Measurements from ENCODE around the gene DDX20. TPM values are rescaled to one million over a fixed set of nuclear protein-coding genes. Genes with fewer than 3 reads are reported as not detected.
"Not testable (repeated sequence)": the region's sequence is repeated elsewhere in the genome, so short reads cannot be mapped to it uniquely, and the experiment has no call there.

DDX20 gene
- total RNA-seq, 1 experiment from 2014 or later: 15.9 TPM

DNA sequence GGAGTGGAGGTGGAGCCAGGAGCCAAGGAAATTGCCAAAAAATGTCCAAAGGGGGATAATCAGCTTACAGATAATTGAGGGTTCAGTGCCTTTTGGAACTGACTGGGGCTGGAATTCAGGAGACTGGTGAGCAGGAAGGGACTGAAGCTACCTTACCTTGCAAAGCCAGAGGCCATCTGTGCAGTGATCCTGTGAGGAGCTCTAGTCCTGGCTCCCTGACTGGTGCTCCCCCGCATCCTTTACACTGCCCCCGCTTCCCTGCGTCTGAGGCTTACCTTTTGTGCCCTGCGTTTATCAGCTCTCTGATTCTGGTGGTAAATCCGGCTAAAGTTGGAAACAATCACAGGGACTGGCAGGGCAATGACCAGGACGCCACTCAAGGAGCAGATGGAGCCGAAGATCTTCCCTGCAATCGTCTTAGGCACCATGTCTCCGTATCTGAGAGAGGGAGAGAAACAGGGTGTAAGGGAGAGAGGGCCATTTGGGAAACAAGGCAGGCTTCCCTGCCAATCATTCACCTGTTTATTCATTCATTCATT, 31.0 kb downstream of the DDX20 start:
- no peak for DNase-seq (ENCODE audit: extremely low read depth, low read depth)

DNA sequence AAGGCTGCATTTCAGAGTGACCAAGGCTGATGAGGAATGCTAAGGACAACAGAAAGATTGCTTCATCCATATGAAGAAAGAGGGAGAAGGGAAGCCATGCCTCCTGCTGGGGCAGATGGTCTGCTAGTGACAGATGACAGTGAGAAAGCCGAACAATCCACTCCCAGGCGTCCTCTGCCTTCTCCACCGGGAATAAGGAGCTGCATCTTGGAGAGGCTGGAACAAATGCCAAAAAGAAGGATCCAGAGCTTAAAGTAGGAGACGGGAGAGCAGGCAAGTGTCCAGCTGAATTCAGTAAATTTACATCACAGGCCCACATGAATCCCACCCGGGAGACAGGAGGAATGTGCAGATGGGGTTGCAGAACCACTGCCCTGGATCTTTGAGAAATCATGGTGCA, 33.4 kb downstream of the DDX20 start:
- no peak for DNase-seq (ENCODE audit: extremely low read depth, low read depth)

DNA sequence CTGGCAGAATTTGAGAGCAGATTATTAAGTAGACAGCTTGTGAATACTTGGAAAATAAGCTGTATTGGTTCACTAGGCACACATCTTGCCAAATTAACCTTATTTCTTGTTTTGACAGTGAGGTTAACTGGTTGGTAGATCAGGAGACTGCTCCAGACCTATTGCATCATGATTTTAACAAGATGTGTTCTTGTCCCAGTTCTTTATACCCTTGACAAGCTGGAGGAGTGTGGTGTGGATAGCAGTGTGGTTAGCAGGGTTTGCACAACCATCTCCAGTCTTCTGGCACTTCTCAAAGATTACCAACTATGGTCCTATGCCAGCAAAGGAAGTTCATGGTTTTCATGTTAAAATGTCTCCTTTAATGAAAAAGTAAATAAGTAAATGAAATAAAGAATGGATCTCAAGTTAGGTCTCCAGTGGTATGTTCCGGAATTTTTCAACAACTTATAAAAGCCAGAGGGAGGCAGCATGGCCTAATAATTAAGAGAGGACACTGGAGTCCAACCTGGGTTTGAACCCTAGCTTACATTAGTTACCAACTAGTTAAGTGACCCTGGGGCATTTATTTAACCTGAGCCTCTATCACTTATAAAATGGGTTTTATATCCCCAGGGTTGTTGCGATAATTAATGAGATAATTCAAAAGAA, 34.1 kb downstream of the DDX20 start:
- no peak for DNase-seq (ENCODE audit: extremely low read depth, low read depth)

DNA sequence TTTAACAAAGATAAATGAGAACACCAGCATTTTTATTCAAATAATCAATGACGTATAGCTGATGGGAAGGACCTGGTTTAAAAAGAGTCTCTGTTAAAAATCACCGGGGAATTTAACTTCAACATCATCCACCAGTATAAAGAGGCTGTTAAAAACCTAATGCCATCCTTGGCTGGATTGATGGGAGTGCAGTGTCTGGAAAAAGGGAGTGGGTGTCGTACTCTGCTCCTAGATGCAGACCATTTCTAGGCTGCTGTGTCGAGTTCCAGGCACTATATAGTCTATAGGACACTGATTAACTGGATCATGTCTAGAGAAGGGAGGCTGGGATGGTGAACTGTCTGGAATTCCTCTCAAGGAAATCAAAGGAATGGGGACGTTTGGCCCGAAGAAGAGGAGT, 36.1 kb downstream of the DDX20 start:
- no peak for DNase-seq (ENCODE audit: extremely low read depth, low read depth)

DNA sequence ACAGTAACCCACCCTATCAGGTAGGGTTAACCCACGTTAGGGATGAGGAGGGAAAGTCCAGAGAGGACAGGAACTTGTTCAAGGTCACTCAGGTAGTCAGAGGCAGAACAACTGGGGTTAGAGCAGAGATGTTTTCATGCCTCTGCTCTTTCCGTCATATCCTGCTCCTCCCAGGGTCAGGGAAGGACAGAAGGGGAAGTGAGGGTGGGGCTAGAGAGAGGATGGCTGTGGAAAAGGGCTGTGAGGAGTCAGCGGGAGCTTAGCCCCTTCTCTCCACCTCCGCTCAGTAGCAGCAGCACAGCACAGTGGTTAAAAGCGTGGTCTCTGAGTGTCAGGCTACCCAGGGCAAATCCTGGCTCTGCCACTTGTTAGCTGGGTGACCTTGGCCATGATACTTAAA, 36.5 kb downstream of the DDX20 start:
- no peak for DNase-seq (ENCODE audit: extremely low read depth, low read depth)

DNA sequence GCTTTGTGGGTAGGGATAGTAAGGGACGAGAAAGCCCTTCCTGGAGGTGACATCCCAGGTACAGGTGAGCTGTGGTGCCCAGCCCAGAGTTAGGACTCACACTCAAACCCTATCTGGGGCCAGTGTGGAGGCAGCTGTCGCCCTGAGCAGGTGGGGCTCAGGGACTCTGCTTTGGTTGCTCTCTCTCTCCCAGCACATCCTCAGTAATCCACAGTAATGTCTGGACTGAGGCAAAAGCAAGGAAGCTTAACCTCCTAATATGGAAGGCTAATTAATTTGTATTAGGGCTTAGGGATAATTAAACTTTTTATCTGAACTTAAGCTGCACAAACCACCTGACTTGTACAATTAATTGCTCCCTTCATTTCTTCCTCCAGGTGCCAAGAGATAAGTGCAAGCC, 38.2 kb downstream of the DDX20 start:
- no peak for DNase-seq (ENCODE audit: extremely low read depth, low read depth)

DNA sequence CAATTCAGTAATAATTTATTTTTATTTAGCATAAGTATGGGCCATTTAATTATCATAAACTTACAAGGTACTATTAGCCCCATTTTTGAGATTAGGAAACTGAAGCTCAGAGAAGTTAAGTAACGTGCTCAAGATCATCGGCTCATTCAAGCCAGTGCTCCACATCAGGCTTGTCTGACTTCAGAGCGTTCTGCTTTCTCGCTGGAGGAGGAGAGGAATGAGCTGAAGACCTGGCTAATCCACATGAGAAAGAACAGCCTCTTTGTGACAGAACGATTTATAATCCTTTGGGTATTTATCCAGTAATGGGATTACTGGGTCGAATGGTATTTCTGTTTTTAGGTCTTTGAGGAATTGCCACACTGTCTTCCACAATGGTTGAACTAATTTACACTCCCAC, 39.7 kb downstream of the DDX20 start:
- DNase-seq (ENCODE audit: extremely low read depth, low read depth): no peak

DNA sequence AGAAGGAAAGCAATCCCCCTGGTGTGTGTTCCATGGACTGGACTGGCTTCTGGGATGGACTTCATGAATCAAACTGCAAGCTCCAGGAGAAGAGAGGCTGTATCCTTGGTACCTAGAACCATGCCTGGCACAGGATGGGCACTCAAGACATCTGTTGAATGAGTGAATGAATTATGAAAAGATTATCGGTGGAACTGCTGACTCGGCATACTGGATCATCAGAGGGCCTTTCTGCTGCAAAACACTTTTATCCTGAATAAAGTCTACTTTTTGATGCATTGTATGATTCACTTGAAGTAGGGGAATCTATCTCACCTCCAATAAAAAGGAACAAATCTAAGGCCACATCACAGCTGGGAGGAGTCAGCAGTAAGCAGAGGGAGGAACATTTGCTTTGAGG, 42.9 kb downstream of the DDX20 start:
- DNase-seq (ENCODE audit: extremely low read depth, low read depth): no peak

DNA sequence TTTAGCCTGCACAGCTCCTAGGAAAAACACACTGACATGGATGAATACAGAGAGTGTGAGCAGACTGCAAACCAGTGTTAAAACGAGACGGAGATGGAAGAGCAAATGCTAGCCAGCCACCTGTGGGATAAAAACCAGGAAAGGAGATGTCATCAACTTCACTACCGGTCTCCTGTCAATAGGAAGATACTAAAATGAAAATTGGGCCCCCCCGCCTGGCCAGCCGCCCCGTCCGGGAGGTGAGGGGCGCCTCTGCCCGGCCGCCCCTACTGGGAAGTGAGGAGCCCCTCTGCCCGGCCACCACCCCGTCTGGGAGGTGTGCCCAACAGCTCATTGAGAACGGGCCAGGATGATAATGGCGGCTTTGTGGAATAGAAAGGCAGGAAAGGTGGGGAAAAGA, 44.0 kb downstream of the DDX20 start:
- DNase-seq (ENCODE audit: extremely low read depth, low read depth): not testable (repeated sequence)

DNA sequence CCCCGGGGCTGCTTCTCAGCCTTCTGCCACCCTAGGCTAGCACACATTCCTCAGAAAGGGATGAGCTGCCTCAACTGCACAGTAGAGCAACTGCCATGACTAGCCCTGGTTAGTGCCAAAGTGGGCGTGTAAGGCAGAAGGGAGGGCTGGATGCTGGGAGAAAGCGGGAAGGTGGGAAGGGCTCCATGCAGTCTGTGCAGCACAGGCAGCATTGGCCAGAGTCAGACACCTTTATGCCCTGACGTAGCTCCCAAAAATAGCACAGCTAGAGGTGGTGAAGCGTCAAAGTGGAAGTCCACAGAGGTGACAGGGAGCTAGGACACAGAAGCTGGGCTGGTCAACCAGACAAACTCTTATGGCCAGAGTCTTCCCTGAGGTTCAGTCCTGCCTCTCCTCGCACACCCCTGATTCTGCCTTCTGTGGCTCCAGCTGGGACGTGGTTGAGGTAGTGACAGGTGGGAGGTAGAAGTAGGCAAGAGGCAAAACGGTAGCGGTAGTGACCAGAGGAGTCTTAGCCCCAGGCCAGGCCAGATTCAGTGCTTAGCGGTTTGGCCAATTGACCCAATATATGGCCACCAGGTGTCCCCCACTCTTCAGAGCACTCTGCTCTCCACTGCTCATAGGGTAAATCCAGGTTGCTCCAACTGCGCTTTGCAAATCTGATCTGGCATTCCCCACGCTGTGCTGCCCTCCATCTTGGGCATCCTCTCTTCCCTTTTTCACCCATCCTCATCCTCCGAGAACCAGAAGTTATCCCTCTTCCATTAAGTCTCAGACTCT, 45.6 kb downstream of the DDX20 start:
- DNase-seq (ENCODE audit: extremely low read depth, low read depth): no peak

DNA sequence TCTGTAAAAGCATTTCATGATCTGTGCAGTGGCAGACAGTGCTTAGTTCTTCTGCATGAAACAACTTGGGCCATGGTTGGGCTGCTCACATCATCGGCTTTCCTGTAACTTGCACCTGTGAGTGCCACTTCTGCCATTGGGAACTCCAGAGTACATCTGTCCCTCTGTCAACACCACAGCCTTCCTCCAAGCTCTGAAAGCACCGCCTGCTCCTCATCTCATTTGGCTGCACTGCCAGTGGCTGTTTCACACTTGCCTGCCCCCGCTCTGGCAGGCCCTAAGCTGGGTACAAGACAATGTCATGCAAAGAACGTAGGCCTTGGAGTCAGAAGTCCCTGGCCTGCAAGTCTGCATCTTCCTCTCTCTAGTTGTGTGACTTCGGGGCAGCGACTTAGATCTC, 46.4 kb downstream of the DDX20 start:
- DNase-seq (ENCODE audit: extremely low read depth, low read depth): no peak

DNA sequence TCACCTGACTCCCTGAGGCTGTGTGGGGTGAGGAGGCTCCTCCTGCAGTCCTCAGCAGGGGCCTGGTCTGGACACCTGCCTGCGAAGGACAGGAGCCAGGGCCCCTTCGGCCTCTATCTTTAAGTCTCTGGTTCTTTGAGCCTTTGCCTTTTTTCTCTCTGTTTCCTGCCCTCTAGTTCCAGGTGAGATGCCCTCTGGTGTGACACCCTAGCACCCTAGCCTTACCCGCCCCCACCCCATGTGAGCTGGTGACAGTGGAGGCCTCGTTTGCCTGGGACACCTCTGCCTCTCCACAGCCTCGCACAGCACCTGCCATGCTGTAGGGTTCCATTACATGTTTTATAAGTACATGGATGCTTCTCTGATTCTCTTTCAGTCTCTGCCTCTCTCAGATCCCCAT, 47.3 kb downstream of the DDX20 start:
- DNase-seq (ENCODE audit: extremely low read depth, low read depth): no peak

DNA sequence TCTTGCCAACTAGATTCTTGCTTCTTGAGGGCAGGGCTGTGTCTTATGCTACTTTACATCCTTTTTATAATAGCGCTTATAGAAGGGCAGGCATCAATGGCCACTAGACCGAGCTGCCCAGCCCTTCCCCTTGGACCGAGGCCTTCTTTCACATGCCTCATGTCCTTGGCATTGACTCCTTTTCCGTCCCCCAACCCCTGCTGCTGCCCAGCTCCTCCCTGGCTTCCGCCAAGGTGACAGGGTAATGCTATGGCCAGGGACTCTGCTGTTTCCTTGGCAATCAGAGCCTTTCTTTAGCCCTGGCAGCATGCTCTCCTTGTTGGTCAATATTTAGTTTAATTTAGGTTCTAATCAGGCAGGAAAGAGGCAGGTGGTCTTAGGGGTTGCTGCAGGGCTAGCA, 48.2 kb downstream of the DDX20 start:
- DNase-seq (ENCODE audit: extremely low read depth, low read depth): no peak

DNA sequence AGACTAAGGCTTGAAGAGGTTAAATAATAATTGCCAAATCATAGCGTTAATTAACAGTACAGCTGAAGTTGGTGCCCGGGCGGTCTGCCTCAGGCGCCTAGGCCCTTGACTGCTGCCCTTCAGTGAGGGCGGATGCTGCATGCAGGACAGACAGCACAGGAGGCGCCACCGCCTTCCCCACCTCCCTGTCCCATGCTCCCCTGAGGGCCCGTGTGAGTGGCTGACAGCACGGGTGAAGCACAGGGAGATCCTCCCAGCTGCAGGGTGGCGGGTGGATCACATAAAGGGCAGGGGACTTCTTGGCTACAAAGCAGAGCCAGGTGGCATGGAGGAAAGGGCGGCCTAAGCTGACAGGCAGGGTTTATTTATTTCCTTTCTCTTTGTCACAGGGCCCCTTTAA, 49.1 kb downstream of the DDX20 start:
- no peak for DNase-seq (ENCODE audit: extremely low read depth, low read depth)

DNA sequence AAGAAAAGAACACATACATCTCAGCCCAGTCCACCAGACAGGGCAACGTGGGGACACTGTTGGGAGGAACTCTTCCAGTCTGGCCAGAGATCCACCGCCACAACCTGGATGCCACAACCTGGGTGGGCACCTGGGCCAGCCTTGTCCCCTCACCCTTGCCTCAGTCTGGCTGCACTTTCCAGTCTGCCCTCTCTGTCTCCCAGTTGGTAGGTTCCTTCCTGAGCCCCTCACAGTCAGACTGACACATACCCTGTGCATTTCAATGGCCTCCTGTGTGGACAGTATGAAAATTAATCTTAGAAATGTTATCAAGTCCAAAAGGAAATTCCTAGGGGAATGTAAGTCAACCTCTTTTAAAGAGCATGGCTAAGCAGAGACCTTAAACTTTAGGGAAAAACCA, 49.5 kb downstream of the DDX20 start:
- no peak for DNase-seq (ENCODE audit: extremely low read depth, low read depth)

DNA sequence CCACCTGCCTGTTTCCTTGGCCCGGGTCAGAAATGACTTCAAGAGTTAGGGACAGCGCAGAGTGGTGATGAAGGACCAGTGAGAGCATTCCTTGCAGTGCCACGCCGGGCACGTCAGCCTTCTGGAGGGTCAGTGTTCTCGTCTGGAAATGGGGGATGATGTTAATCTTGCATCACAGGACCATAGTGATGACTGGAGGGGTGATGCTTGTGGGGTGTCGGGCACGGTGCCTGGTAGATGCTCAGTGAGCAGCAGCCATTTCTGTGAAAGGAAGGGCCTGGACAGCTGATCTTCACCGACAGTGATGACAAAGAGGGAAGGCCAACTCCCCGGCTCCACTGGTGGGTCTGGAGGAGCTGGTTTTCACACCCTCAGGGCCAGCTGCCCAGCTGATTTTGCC, 56.2 kb downstream of the DDX20 start:
- DNase-seq (ENCODE audit: extremely low read depth, low read depth): no peak

DNA sequence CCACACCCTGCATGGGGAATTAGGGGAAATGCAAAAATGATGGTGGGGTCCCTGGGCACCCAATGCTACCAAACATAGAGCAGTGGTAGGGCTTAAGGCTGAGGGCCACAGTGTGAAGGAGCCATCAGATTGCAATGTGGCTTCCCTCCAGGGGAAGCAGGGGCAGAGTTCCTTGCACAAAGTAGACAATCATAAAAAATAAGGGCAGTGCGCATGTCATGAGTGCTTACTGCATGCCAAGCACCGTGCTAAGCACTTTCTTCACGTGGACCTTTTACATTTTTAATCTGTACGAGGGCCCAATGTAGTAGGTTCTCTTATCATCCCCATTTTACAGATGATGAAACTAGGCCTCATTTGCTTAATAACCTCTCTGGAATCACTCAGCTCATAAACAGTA, 56.6 kb downstream of the DDX20 start:
- no peak for DNase-seq (ENCODE audit: extremely low read depth, low read depth)

DNA sequence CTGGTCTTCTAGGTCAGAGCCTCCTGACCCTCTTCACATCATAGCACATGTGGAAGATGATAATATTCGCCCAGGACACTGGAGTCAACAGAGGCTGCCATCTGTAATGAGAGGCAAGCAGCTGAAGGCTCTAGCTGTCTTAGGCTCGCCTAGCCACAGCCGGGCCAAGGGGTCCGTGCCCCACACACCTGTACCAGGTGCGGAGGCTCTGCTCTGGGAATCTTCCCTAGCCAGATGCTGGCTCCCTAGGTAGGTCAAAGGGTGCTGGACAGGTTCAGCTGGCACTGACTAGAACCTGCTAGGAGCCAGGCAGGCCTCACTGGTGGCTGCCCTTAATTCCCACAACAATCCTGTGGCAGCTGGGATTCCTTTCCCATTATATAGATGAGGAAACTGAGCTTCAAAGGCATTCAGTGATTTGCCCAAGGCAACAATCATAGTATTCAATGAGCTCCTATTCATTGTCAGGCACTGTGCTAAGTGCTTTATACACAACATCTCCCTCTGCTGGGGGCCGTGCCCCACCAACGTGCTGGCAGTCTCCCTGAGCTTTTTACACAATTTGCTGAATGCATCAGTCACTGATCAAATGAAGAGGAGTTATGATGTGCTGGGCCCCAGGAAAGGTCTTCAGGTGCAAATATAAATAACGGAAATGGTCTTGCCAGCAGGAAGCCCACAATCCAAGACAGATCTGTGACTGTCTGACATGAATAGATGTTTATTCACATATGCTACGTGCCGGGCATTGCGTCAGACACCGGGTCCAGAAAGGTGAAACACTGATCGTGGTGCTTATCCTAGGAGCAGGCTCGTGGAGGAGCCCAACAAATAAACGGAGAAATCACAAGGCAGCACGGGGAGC, 58.0 kb downstream of the DDX20 start:
- DNase-seq (ENCODE audit: extremely low read depth, low read depth): no peak

DNA sequence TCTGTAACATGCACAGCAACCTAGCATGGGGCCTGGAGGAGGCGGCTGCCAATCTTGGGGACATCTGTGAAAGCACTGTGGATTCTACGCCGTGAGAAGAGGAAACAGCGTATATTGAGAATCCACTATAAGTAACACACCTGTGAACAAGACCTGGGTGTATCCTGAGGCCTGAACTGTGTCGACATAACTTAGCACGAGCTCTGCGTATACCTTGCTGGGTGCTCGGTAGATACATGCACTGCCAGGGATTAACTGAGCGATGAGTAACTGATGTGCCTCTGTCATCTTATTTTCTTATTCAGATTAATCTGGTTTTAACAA, 58.6 kb downstream of the DDX20 start:
- DNase-seq (ENCODE audit: extremely low read depth, low read depth): no peak

DNA sequence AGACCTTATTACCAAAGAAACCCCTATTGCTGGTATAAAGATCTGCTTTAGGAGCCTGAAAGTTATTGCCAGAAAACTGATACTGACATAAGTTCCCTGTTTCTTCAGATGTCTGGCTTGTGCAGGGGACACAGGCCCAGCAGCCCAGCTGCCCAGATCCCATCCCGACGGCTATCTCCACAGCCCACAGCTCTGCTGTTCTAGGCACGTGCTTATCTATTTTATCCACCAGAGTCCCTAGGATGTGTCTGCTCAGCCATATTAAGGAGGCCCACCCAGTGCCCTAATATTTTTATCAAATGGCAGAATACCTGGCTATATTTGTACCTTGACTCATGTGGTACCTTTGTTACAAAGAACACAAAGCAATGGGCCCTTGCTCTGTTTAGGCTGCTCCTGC, 58.9 kb downstream of the DDX20 start:
- DNase-seq (ENCODE audit: extremely low read depth, low read depth): no peak
